K562 (cell line): ENCODE results near the gene MBOAT2. TPM values are rescaled to one million over a fixed set of nuclear protein-coding genes. Genes with fewer than 3 reads are reported as not detected.

Experiments used
- ARNT ChIP-seq, 2 experiments: fragments of 450-650 bp; IDR thresholded peaks; 2 replicates each; pipeline ENCODE4 v1.6.1; 2016; ENCODE audit warnings: mild to moderate bottlenecking in 1 of 2
- MIER1 ChIP-seq: fragments of 450-650 bp; IDR thresholded peaks from 2 replicates; pipeline ENCODE4 v1.6.1; 2016; ENCODE audit warnings: antibody characterized with exemption, mild to moderate bottlenecking, low read depth
- MYC ChIP-seq, 2 experiments: fragments of 250-450 bp in 1 of 2; sonication (Bioruptor Pico) in 1 of 2; IDR thresholded peaks; 2 replicates each; pipeline versions ENCODE4 v1.5.1 to v1.6.1; 2012 to 2021; ENCODE audit warnings: low read depth in 2 of 2, borderline replicate concordance in 1 of 2, improper control_type of control experiment in 1 of 2, low read length in 1 of 2, mild to moderate bottlenecking in 1 of 2, moderate library complexity in 1 of 2
- NR2F6 ChIP-seq: fragments of 450-650 bp; formaldehyde crosslinking; IDR thresholded peaks from 2 replicates; pipeline ENCODE4 v1.4.0; 2020; ENCODE audit warnings: mild to moderate bottlenecking
- PCBP2 ChIP-seq: fragments of 200-400 bp; formaldehyde crosslinking; IDR thresholded peaks from 2 replicates; pipeline ENCODE4 v1.6.1; 2018; ENCODE audit warnings: low read length, low read depth, mild to moderate bottlenecking, moderate library complexity; ENCODE audit not compliant: poor library complexity, severe bottlenecking
- PYGO2 ChIP-seq: fragments of 450-650 bp; IDR thresholded peaks from 2 replicates; pipeline ENCODE4 v1.6.1; 2016; ENCODE audit warnings: mild to moderate bottlenecking, missing genetic modification characterization, moderate library complexity, missing compliant biosample characterization
- RREB1 ChIP-seq: fragments of 250-450 bp; sonication (Bioruptor Pico); IDR thresholded peaks from 2 replicates; pipeline ENCODE4 v1.4.0; 2020
- ZNF146 ChIP-seq: IDR thresholded peaks from one replicate; pipeline ENCODE4 v1.6.1; 2018; ENCODE audit warnings: missing compliant biosample characterization; ENCODE audit not compliant: unreplicated experiment
- ZNF316 ChIP-seq: fragments of 450-650 bp; IDR thresholded peaks from 2 replicates; pipeline ENCODE4 v1.6.1; 2016
- polyA plus RNA-seq, 8 experiments: library from polyadenylated mRNA; depleted of rRNA in 4 of 8; stranded (reverse) in 5 of 8; unstranded in 3 of 8; fragments of >200 nt; fragmentation: Nextera tagmentation in 2 of 8; fragmentation: Illumina TruSeq in 1 of 8; extraction: Ambion mirVana in 2 of 8; extraction: Trizol in 1 of 8; gene quantifications; 2 replicates each; pipeline versions ENCODE4 v1.2.1 to v1.2.3, GENCODE V29; 2011 to 2014; ENCODE audit warnings: inconsistent platforms in 1 of 8, missing spikeins in 1 of 8
- total RNA-seq, 7 experiments: library from RNA; depleted of rRNA in 6 of 7; stranded (reverse); fragments of >200 nt in 6 of 7; fragmentation: Illumina TruSeq in 2 of 7; extraction: Trizol in 2 of 7; gene quantifications; 2 replicates each; pipeline versions ENCODE4 v1.2.1 to v1.2.3, GENCODE V29; 2011 to 2021; ENCODE audit warnings: low replicate concordance in 1 of 7
- TF ChIP-seq, protein P1 (sequence below): fragments of 250-450 bp; sonication (Bioruptor Pico); IDR thresholded peaks from 2 replicates; pipeline ENCODE4 v1.9.0; 2021; ENCODE audit warnings: mild to moderate bottlenecking, inconsistent platforms
- TF ChIP-seq, protein P2 (sequence below): sonication (generic); formaldehyde crosslinking; IDR thresholded peaks from 2 replicates; pipeline ENCODE4 v1.8.0; 2022; ENCODE audit warnings: mild to moderate bottlenecking, missing genetic modification reagents

The MBOAT2 gene
- total and polyA plus RNA-seq, 9 of the 15 experiments (the other 6 are each of a cell fraction or from before 2014, with no cell fraction given): 8.4 to 122 (median 27.6) TPM

GRCh38 chr2:8934338-8934737 lies 69.1 kb downstream of the MBOAT2 start (continued):
- TF ChIP-seq RREB1 (CRISPR knock-in tag) (no peak), MIER1 (no peak), PCBP2 (no peak), PYGO2 (tag) (no peak), MYC (IDR thresholded peaks at IDR 0.05; ENCODE audit: low read depth, low read length) (no peak), MYC (CRISPR knock-in tag; IDR thresholded peaks at IDR 0.05; ENCODE audit: borderline replicate concordance, low read depth) (no peak), ZNF316 (no peak), NR2F6 (CRISPR knock-in tag) (no peak), ZNF146 (CRISPR knock-in tag) (no peak), ARNT (IDR thresholded peaks at IDR 0.05) (no peak)
- TF ChIP-seq, protein P1, sequence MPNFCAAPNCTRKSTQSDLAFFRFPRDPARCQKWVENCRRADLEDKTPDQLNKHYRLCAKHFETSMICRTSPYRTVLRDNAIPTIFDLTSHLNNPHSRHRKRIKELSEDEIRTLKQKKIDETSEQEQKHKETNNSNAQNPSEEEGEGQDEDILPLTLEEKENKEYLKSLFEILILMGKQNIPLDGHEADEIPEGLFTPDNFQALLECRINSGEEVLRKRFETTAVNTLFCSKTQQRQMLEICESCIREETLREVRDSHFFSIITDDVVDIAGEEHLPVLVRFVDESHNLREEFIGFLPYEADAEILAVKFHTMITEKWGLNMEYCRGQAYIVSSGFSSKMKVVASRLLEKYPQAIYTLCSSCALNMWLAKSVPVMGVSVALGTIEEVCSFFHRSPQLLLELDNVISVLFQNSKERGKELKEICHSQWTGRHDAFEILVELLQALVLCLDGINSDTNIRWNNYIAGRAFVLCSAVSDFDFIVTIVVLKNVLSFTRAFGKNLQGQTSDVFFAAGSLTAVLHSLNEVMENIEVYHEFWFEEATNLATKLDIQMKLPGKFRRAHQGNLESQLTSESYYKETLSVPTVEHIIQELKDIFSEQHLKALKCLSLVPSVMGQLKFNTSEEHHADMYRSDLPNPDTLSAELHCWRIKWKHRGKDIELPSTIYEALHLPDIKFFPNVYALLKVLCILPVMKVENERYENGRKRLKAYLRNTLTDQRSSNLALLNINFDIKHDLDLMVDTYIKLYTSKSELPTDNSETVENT (CRISPR knock-in tag): no peak
- TF ChIP-seq, protein P2, sequence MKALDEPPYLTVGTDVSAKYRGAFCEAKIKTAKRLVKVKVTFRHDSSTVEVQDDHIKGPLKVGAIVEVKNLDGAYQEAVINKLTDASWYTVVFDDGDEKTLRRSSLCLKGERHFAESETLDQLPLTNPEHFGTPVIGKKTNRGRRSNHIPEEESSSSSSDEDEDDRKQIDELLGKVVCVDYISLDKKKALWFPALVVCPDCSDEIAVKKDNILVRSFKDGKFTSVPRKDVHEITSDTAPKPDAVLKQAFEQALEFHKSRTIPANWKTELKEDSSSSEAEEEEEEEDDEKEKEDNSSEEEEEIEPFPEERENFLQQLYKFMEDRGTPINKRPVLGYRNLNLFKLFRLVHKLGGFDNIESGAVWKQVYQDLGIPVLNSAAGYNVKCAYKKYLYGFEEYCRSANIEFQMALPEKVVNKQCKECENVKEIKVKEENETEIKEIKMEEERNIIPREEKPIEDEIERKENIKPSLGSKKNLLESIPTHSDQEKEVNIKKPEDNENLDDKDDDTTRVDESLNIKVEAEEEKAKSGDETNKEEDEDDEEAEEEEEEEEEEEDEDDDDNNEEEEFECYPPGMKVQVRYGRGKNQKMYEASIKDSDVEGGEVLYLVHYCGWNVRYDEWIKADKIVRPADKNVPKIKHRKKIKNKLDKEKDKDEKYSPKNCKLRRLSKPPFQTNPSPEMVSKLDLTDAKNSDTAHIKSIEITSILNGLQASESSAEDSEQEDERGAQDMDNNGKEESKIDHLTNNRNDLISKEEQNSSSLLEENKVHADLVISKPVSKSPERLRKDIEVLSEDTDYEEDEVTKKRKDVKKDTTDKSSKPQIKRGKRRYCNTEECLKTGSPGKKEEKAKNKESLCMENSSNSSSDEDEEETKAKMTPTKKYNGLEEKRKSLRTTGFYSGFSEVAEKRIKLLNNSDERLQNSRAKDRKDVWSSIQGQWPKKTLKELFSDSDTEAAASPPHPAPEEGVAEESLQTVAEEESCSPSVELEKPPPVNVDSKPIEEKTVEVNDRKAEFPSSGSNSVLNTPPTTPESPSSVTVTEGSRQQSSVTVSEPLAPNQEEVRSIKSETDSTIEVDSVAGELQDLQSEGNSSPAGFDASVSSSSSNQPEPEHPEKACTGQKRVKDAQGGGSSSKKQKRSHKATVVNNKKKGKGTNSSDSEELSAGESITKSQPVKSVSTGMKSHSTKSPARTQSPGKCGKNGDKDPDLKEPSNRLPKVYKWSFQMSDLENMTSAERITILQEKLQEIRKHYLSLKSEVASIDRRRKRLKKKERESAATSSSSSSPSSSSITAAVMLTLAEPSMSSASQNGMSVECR (CRISPR knock-in tag): no peak
- TF ChIP-seq, all 486 proteins: peak for 13
